Measurements from ENCODE around the gene ALOX5. TPM values are rescaled to one million over a fixed set of nuclear protein-coding genes. Genes with fewer than 3 reads are reported as not detected.

The ALOX5 gene
- polyA plus RNA-seq, 1 of the 3 experiments (the other 2 are of a cell fraction): not detected

GRCh38 chr10:45404087-45404769 is 30.2 kb downstream of the ALOX5 start:
- H3K79me2 ChIP-seq (ENCODE audit: insufficient read depth): no peaks in the 10 kb centered on the region
- H3K27me3 ChIP-seq (ENCODE audit: insufficient read depth): peaks cover 40% of the 10 kb centered on the region; the same call in 1 of the 2 replicates
- no peaks in the 10 kb centered on the region for H3K36me3 ChIP-seq (replicated peaks in 1 of 2; ENCODE audit: control insufficient read depth in 1 of 2, insufficient read depth in 2 of 2, low read length in 1 of 2)
- no peak for DNase-seq
- H4K20me1 ChIP-seq (ENCODE audit: insufficient read depth): no peaks in the 10 kb centered on the region
- H3K4me3 ChIP-seq (ENCODE audit: low read depth in 2 of 2, low read length in 1 of 2): no peak overlapping the region
- no peak overlapping the region for H3K9ac ChIP-seq
- H3K27ac ChIP-seq (ENCODE audit: low read depth in 2 of 2, low read length in 1 of 2): no peak overlapping the region
- H3K4me2 ChIP-seq: no peak overlapping the region
- H3K9me2 ChIP-seq: no peaks in the 10 kb centered on the region
- H3K9me3 ChIP-seq: no peaks in the 10 kb centered on the region
- CTCF ChIA-PET: interaction anchor here (1.1 kb wide), 1 partner anchor 15 kb away, joined by 4 read pairs; no protein-coding TSS in a partner anchor
- H3F3A ChIP-seq (replicated peaks; ENCODE audit: insufficient read depth): no peaks in the 10 kb centered on the region
- TF ChIP-seq MAX (IDR thresholded peaks at IDR 0.05; ENCODE audit: low read depth) (no peak), PBX3 (IDR thresholded peaks at IDR 0.05) (no peak), ELF1 (IDR thresholded peaks at IDR 0.05) (no peak), YY1 (IDR thresholded peaks at IDR 0.05; ENCODE audit: low read depth) (no peak), TCF12 (IDR thresholded peaks at IDR 0.05) (no peak), REST (IDR thresholded peaks at IDR 0.05; ENCODE audit: low read depth, low read length) (no peak), CHD2 (IDR thresholded peaks at IDR 0.05; ENCODE audit: low read length, partially characterized antibody) (no peak), GABPA (IDR thresholded peaks at IDR 0.05; ENCODE audit: low read depth) (no peak), GATA2 (CRISPR knock-in tag; IDR thresholded peaks at IDR 0.05) (no peak), NFIC (IDR thresholded peaks at IDR 0.05; ENCODE audit: borderline replicate concordance) (no peak), JUND (IDR thresholded peaks at IDR 0.05) (no peak), RAD21 (IDR thresholded peaks at IDR 0.05; ENCODE audit: low read length) (no peak), POLR2AphosphoS5 (IDR thresholded peaks at IDR 0.05; ENCODE audit: low read depth, low read length) (no peak), RXRA (IDR thresholded peaks at IDR 0.05; ENCODE audit: borderline replicate concordance, low read depth) (no peak), IRF3 (IDR thresholded peaks at IDR 0.05; ENCODE audit: low read depth, low read length) (no peak), ZBTB33 (IDR thresholded peaks at IDR 0.05; ENCODE audit: borderline replicate concordance, low read depth) (no peak)
- no peak overlapping the region for H2AFZ ChIP-seq (ENCODE audit: low read depth)
- no peaks in the 10 kb centered on the region for H3K4me1 ChIP-seq (ENCODE audit: control insufficient read depth in 1 of 2, insufficient read depth in 2 of 2, low read depth in 1 of 2, low read length in 1 of 2)
- 10% methylated on average over 10 of the region's 10 CpGs for WGBS (ENCODE audit: low lambda C conversion rate)
- POLR2A ChIA-PET: no interaction called here

Measured in SK-N-SH (cell line).